GM12873 (cell line): ENCODE results near the gene GRIK4.

Experiments
- TF ChIP-seq, protein P1 (sequence below): IDR thresholded peaks from 2 replicates; pipeline ENCODE4 v1.5.1; 2012; ENCODE audit warnings: low read depth, mild to moderate bottlenecking, moderate library complexity, low read length, control low read depth; ENCODE audit not compliant: insufficient read depth; ENCODE audit errors: missing control alignments

The GRIK4 gene

DNA sequence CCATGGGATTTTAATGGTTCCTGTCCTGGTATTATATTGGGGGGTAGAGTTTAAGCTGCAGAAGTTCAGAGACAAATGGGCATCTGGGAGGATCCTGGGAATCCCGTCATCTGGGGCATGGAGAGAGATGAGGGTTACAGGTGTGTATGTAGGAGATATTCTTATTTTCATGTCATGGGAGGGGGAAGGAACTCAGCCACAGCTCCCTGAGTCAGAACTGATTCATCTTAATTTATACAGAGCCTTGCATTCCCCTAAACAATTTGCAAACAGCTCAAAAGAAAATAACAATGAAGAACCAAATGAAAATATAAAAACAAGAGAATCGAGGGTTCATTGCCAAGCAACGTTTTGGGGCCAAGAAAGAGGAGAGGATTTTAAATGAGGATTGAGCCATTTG lies 356.4 kb downstream of the GRIK4 start:
- TF ChIP-seq, protein P1, sequence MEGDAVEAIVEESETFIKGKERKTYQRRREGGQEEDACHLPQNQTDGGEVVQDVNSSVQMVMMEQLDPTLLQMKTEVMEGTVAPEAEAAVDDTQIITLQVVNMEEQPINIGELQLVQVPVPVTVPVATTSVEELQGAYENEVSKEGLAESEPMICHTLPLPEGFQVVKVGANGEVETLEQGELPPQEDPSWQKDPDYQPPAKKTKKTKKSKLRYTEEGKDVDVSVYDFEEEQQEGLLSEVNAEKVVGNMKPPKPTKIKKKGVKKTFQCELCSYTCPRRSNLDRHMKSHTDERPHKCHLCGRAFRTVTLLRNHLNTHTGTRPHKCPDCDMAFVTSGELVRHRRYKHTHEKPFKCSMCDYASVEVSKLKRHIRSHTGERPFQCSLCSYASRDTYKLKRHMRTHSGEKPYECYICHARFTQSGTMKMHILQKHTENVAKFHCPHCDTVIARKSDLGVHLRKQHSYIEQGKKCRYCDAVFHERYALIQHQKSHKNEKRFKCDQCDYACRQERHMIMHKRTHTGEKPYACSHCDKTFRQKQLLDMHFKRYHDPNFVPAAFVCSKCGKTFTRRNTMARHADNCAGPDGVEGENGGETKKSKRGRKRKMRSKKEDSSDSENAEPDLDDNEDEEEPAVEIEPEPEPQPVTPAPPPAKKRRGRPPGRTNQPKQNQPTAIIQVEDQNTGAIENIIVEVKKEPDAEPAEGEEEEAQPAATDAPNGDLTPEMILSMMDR, result no peak

DNA sequence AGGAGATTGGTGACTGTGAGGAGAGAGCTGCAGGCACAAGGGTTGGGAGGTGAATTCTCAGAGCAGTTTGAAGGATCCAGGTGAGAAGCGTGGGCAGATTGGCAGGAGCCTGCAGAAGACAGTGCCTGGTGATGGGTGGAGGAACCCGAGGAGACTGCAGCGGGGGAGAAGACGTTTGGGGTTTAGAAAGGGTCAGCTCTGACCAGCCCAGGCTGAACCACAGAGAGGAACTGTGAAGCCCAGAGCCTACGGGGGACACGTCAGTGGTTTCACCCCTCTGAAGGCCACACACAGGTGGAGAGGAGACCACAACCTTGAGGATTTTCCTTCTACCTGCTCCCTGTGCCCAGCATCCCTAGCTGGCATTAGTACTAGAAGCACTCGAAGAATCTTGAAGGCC lies 357.5 kb downstream of the GRIK4 start:
- TF ChIP-seq, protein P1, result no peak

DNA sequence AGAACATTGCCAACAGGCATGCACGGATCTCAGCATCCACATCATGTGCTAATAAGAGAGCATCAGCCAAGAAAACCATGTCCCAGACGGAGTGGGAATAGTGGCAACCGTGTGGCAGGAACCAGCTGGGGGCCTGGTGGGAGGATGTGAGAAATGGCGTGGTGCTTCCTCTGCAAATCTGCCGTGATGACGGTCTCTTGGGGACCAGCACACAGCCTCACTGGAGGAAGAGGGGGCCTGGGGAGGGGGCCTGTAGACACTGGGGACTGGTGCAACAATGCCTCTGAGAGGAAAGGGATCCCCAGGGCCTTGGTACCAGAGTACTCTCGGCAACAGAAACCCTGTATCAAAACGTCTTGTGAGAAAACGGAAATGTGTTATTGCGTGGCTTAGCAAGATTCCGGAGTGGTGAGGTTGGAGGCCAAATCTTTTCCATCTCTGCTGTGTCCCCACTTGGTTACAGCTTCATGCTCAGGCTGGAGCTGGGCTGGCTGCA lies 358.0 kb downstream of the GRIK4 start:
- TF ChIP-seq, protein P1, result no peak

DNA sequence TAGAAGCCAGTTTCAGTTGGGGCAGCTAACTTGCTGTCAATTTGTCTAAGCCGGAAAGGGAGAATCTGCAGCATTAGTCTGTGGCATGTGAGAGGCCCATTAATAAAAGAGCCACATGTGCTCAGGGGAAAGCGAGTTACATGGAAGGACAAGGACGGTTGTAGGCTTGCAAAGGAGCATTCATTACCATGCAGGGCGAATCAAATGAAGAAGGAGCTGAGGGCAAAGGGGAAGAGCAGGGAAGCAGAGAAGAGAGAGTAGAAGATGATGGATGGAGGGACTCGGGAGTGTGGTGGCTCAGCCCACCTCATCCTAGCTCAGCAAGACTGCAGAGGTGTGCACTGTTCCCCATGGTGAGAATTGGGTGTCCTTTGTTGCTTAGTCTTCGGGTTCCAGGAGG lies 359.6 kb downstream of the GRIK4 start:
- TF ChIP-seq, protein P1, result no peak

DNA sequence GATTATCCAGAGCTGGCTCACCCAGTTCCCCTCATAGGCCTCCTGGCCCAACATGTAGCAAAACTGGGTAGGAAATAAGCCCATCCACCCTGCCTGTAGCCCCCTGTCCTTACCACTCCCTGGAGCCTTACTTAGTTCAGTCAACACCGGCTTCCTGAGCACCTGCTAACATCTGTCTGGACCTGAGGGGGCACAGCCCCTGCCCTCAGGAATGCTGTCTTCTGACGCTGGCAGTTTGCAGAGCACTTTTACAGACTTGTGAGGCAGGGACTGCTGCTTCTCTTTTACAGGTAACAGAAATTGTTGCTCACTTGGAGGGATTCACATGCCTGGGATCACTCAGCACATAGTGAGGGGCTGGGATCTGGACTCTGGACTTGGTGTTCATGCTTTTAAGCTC lies 360.4 kb downstream of the GRIK4 start:
- TF ChIP-seq, protein P1, result no peak

DNA sequence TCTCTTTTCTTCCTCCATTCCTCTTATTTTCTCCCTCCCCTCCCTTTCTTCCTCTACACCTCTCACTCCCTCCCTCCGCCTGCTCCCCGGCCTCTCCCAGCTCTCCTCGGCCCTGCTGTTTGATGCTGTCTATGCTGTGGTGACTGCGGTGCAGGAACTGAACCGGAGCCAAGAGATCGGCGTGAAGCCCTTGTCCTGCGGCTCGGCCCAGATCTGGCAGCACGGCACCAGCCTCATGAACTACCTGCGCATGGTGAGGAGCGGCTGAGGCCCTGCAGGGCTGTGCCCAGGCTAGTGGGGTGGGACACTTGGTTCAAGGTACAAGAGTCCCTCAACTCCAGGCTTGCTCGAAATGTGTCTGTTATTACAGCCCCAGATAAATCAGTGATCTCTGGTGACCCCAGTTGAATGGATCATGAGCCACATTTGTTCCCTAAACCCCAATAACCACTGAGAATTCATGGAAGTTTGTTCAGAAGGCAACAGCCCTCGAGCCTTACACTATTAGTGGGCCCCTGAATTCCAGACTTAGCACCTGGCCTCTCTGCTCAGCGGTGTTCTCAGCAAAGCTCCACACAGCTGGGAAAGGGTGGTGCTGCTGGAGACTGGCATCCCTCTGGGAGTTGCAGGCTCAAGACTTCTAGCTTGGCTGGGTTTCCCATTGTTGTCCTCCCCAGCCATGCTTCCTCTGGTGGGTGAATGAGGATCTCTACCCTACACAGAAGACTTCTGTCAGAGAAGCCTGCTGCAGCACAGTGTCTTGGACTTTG lies 362.6 kb downstream of the GRIK4 start:
- TF ChIP-seq, protein P1, result no peak

DNA sequence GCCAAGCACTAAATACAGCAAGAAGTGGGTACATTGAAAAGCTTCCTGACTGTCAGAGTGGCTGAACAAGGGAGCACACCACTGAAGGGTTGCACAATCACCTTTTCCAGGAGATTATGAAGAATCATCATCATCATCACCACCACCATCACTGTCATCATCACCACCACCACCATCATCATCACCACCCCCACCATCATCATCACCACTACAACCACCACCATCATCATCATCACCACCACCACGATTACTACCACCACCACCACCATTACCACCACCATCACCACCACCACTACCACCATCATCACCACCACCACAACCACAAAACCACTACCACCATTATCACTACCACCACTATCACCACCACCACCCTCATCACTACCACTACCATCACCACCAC lies 364.4 kb downstream of the GRIK4 start:
- TF ChIP-seq, protein P1, result no peak
